OCI-LY3 (cell line): ENCODE results near the gene EFNA5.
A peak's percentile ranks its signal among the peaks of the same experiment; 100 is the strongest.
"Not testable (repeated sequence)": the region's sequence is repeated elsewhere in the genome, so short reads cannot be mapped to it uniquely, and the experiment has no call there.

Experiments used
- H2AFZ ChIP-seq: fragments of 200-600, 300-600 bp; shearing (Covaris generic); 2 replicates; pipeline ENCODE4 v1.6.0; 2014; ENCODE audit warnings: antibody characterized with exemption, low read depth, low read length
- H3K27ac ChIP-seq: fragments of 200-600, 300-600 bp; sonication (generic); 2 replicates; pipeline ENCODE4 v1.5.1; 2014; ENCODE audit warnings: mild to moderate bottlenecking, low read length, moderate library complexity, mixed read lengths
- H3K27me3 ChIP-seq: fragments of 200-600, 300-600 bp; sonication (generic); 2 replicates; pipeline ENCODE4 v1.6.1; 2014; ENCODE audit warnings: low read depth, low read length, mixed read lengths
- H3K36me3 ChIP-seq: fragments of 200-600, 300-600 bp; sonication (generic); replicated peaks from 2 replicates; pipeline ENCODE3; 2014; ENCODE audit warnings: low read depth, low read length, mixed read lengths
- H3K4me1 ChIP-seq: fragments of 300-600, 200-600 bp; sonication (generic); 2 replicates; pipeline ENCODE4 v1.6.1; 2014; ENCODE audit warnings: low read length, mixed read lengths
- H3K4me2 ChIP-seq: fragments of 200-600, 300-600 bp; sonication (generic); 2 replicates; pipeline ENCODE4 v1.6.1; 2014; ENCODE audit warnings: low read length, mixed read lengths
- H3K4me3 ChIP-seq: fragments of 300-600, 200-600 bp; sonication (generic); 2 replicates; pipeline ENCODE4 v1.5.1; 2014; ENCODE audit warnings: antibody characterized with exemption, mild to moderate bottlenecking, low read length, moderate library complexity
- H3K79me2 ChIP-seq: fragments of 300-600, 200-600 bp; shearing (Covaris generic); 2 replicates; pipeline ENCODE4 v1.6.1; 2014; ENCODE audit warnings: mild to moderate bottlenecking, low read length, mixed read lengths
- H3K9ac ChIP-seq: fragments of 300-600, 200-600 bp; shearing (Covaris generic); 2 replicates; pipeline ENCODE4 v1.6.0; 2014; ENCODE audit warnings: mild to moderate bottlenecking, low read length, moderate library complexity
- H3K9me3 ChIP-seq: fragments of 200-600, 300-600 bp; shearing (Covaris generic); 2 replicates; pipeline ENCODE4 v1.6.1; 2014; ENCODE audit warnings: low read length, mixed read lengths; ENCODE audit not compliant: insufficient read depth
- H4K20me1 ChIP-seq: fragments of 200-600, 300-600 bp; sonication (generic); 2 replicates; pipeline ENCODE4 v1.6.1; 2016; ENCODE audit warnings: low read length, mixed read lengths; ENCODE audit not compliant: insufficient read depth
- EZH2phosphoT487 ChIP-seq: fragments of 200-600 bp; shearing (Covaris generic); IDR thresholded peaks from 2 replicates; pipeline ENCODE4 v1.6.1; 2018; ENCODE audit warnings: antibody characterized with exemption, mixed run types, low read depth
- TF ChIP-seq, protein P1 (sequence below): fragments of 200-600, 300-600 bp; sonication (generic); IDR thresholded peaks from 2 replicates; pipeline ENCODE4 v1.5.1; 2014; ENCODE audit warnings: antibody characterized with exemption, low read length, low read depth

The EFNA5 gene

DNA sequence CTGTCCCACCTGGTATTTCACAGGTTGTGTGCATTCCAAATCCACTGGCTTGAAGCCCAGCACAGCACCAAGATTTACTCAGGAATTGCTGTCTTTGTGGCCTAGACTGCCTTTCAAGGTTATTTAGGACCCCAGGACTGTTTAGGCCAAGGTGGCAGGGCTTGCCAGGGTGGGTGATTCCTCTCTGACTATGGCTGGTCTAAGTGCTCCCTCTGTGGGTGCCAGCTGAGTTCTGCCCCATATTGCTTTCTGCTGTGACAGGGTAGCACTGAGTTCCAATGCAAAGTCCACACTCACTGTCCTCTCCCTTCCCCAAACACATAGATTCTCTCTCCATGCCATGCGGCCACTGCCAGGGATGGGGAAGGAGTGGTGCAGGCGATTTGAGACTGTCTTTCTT lies 318.2 kb downstream of the EFNA5 start:
- Histone ChIP-seq H3K9me3 (no peaks in the 10 kb centered on the region), H2AFZ (no peak overlapping the region), H3K27ac (no peak overlapping the region), H3K4me1 (no peaks in the 10 kb centered on the region), H3K4me2 (no peak overlapping the region), H3K4me3 (no peak overlapping the region), H3K9ac (no peak overlapping the region), H3K27me3 (no peaks in the 10 kb centered on the region), H3K36me3 (no peaks in the 10 kb centered on the region), H3K79me2 (no peaks in the 10 kb centered on the region), H4K20me1 (no peaks in the 10 kb centered on the region)
- TF ChIP-seq, protein P1, sequence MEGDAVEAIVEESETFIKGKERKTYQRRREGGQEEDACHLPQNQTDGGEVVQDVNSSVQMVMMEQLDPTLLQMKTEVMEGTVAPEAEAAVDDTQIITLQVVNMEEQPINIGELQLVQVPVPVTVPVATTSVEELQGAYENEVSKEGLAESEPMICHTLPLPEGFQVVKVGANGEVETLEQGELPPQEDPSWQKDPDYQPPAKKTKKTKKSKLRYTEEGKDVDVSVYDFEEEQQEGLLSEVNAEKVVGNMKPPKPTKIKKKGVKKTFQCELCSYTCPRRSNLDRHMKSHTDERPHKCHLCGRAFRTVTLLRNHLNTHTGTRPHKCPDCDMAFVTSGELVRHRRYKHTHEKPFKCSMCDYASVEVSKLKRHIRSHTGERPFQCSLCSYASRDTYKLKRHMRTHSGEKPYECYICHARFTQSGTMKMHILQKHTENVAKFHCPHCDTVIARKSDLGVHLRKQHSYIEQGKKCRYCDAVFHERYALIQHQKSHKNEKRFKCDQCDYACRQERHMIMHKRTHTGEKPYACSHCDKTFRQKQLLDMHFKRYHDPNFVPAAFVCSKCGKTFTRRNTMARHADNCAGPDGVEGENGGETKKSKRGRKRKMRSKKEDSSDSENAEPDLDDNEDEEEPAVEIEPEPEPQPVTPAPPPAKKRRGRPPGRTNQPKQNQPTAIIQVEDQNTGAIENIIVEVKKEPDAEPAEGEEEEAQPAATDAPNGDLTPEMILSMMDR, result peak; percentile 15; the same call in 1 of the 2 replicates
- TF ChIP-seq EZH2phosphoT487, result no peak

GRCh38 chr5:107346580-107346979 lies 324.2 kb downstream of the EFNA5 start:
- H3K9me3 ChIP-seq, result not testable (repeated sequence)

DNA sequence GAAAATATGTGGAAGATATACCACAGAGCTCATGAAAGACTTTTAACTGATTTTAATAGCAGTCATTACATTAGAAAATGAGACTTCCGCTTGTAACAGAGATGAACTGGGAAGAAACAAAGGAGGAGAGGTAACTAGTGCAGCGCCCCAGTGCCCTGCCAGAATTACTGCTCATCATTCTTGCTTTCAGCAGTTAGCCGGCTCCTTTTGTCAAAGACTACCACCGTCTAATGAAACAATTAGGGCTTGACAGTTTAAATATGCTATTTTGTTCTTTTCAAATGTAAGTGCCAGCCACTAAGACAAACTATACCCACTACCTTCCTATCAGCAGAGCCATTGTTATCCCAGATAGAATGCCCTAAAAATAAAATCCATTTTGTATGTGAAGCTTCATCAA lies 328.4 kb downstream of the EFNA5 start:
- Histone ChIP-seq H3K9me3 (peaks cover 5% of the 10 kb centered on the region; the same call in 1 of the 2 replicates), H3K27ac (no peak overlapping the region), H4K20me1 (no peaks in the 10 kb centered on the region), H3K36me3 (no peaks in the 10 kb centered on the region), H3K9ac (no peak overlapping the region), H3K79me2 (no peaks in the 10 kb centered on the region), H3K4me3 (no peak overlapping the region), H3K4me1 (no peaks in the 10 kb centered on the region), H3K4me2 (no peak overlapping the region), H2AFZ (no peak overlapping the region), H3K27me3 (no peaks in the 10 kb centered on the region)
- TF ChIP-seq EZH2phosphoT487, result no peak
- TF ChIP-seq, protein P1, result no peak

More at GRCh38 chr5:107346580-107346979, 324.2 kb downstream of the EFNA5 start:
- not testable (repeated sequence) for H3K27me3 ChIP-seq, H3K79me2 ChIP-seq, H3K27ac ChIP-seq, H3K4me2 ChIP-seq, H3K9ac ChIP-seq, H2AFZ ChIP-seq, H3K4me1 ChIP-seq, H3K4me3 ChIP-seq, H4K20me1 ChIP-seq, H3K36me3 ChIP-seq

DNA sequence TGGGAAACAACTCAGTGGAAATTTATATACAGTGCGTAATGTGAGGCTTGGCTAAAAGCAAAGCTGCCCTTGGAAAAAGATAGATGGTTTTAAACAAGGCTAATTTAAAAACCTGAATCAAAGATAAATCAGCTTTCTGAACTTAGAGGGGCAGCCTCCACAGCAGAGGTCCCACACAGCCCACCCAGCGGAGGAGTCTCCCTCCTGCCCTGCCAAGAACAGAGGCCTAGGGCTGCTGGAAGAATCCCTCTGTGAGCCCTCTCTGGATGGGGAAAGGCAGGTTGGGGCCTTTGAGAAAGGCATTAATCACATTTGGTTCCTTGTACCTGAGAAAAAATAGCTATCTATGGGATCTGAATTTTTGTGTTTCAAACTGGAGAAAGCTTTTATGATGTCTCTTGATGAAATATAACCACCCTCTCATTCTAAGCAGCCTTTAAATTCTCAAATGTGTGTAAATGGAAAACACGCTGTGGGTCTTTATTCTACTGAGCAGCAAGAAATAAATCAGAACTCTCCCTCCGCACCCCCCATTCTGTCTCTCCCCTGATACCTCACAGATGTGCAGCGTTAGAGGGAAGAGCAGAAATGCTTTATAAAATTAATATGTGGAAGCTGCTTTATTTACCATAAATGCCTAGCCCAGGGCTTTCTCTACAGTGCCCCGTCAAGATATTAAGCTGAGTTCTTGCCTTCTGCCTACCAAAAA lies 329.2 kb downstream of the EFNA5 start:
- Histone ChIP-seq H3K9ac (no peak overlapping the region), H2AFZ (no peak overlapping the region), H3K27me3 (no peaks in the 10 kb centered on the region), H3K79me2 (no peaks in the 10 kb centered on the region), H3K4me1 (no peaks in the 10 kb centered on the region), H3K9me3 (peaks cover 5% of the 10 kb centered on the region; the same call in 1 of the 2 replicates), H3K4me2 (no peak overlapping the region), H3K4me3 (no peak overlapping the region), H4K20me1 (no peaks in the 10 kb centered on the region), H3K36me3 (no peaks in the 10 kb centered on the region), H3K27ac (no peak overlapping the region)
- no peak for TF ChIP-seq EZH2phosphoT487
- TF ChIP-seq, protein P1, result no peak
